ENCODE results near the gene GOLGA6B.
"Not testable (repeated sequence)": the region's sequence is repeated elsewhere in the genome, so short reads cannot be mapped to it uniquely, and the experiment has no call there.

DNA sequence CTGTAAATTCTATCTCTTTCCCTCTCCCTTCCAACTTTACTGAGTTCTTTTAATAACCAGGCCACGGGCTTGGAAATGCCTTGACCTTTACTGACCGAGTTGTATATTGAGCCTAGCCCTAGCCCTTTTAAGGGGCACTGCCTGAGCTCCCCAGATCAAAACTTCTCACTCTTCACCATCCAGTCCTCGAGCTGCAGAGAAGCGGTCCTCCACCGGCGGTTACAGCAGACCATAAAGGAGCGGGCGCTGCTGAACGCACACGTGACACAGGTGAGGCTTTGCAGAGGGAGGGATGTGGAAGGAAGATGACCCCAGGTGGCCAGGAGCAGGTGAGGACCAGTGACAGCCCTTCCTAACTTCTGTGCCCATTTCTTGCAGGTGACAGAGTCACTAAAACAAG is 6.6 kb downstream of the GOLGA6B start:
- not testable (repeated sequence) for TF ChIP-seq CTCF (conservative IDR thresholded peaks at IDR 0.05); EZH2 (IDR thresholded peaks at IDR 0.05; ENCODE audit: low read depth)

Data from PC-9 (cell line).